T-helper 22 cell (primary cell): ENCODE measurements around the gene CDKAL1.
"Not testable (repeated sequence)": the region's sequence is repeated elsewhere in the genome, so short reads cannot be mapped to it uniquely, and the experiment has no call there.

ENCODE experiments used
- DNase-seq: peaks from one replicate; pipeline ENCODE4 v3.0.0-alpha.2; 2020; ENCODE audit warnings: low read depth

The CDKAL1 gene

GRCh38 chr6:21180800-21181337 is 646.6 kb downstream of the CDKAL1 start:
- DNase-seq, result no peak

- DNase-seq, result no peak
These were observed 647.6 kb downstream of the CDKAL1 start for GRCh38 chr6:21181866-21182265.

- no peak for DNase-seq
These were observed 648.3 kb downstream of the CDKAL1 start for GRCh38 chr6:21182589-21182988.

- DNase-seq, result no peak
These were observed 651.7 kb downstream of the CDKAL1 start for GRCh38 chr6:21185861-21186478.

- no peak for DNase-seq
These were observed 652.3 kb downstream of the CDKAL1 start for GRCh38 chr6:21186479-21187055.

GRCh38 chr6:21187485-21187884 is 653.2 kb downstream of the CDKAL1 start:
- no peak for DNase-seq

GRCh38 chr6:21188505-21189223 is 654.4 kb downstream of the CDKAL1 start:
- no peak for DNase-seq

- no peak for DNase-seq
These were observed 655.5 kb downstream of the CDKAL1 start for GRCh38 chr6:21189759-21190158.

- DNase-seq, result no peak
These were observed 656.4 kb downstream of the CDKAL1 start for GRCh38 chr6:21190701-21191100.

GRCh38 chr6:21193790-21194475 is 659.7 kb downstream of the CDKAL1 start:
- no peak for DNase-seq

GRCh38 chr6:21195301-21195700 is 661.0 kb downstream of the CDKAL1 start:
- DNase-seq, result not testable (repeated sequence)

- no peak for DNase-seq
These were observed 663.9 kb downstream of the CDKAL1 start for GRCh38 chr6:21198032-21198640.

- no peak for DNase-seq
These were observed 665.0 kb downstream of the CDKAL1 start for GRCh38 chr6:21199262-21199661.

- DNase-seq, result no peak
These were observed 666.0 kb downstream of the CDKAL1 start for GRCh38 chr6:21200134-21200870.

GRCh38 chr6:21201187-21201586 is 666.9 kb downstream of the CDKAL1 start:
- DNase-seq, result no peak

GRCh38 chr6:21201637-21202350 is 667.5 kb downstream of the CDKAL1 start:
- DNase-seq, result no peak

GRCh38 chr6:21202521-21202920 is 668.3 kb downstream of the CDKAL1 start:
- no peak for DNase-seq

GRCh38 chr6:21204951-21205350 is 670.7 kb downstream of the CDKAL1 start:
- DNase-seq, result no peak

- no peak for DNase-seq
These were observed 674.0 kb downstream of the CDKAL1 start for GRCh38 chr6:21208081-21208795.

GRCh38 chr6:21208796-21209186 is 674.5 kb downstream of the CDKAL1 start:
- no peak for DNase-seq
